IMR-90 (cell line): ENCODE data around the gene ADGRA1. TPM values are rescaled to one million over a fixed set of nuclear protein-coding genes. Genes with fewer than 3 reads are reported as not detected.

Experiments
- ATAC-seq: fragments of 200-7000 bp; cut with Tn5 transposase; 2 replicates; pipeline ENCODE4 v1.9.1; 2020; ENCODE audit warnings: low read depth, mild to moderate bottlenecking, moderate library complexity
- BruUV-seq: library from RNA; stranded (reverse); fragments of 400-500 nt; replicated peaks from 2 replicates; lab custom pipeline; 2021; lab: Mats Ljungman, UMichigan
- CTCF ChIA-PET: fragments of 300-600 bp; formaldehyde crosslinking; extraction: SDS; loops from one replicate; lab custom pipeline; 2021; ENCODE audit warnings: antibody characterized with exemption; lab: Yijun Ruan, JAX
- POLR2A ChIA-PET: fragments of 300-600 bp; sonication (Branson Sonifier 250); formaldehyde crosslinking; loops from one replicate; lab custom pipeline; 2022; ENCODE audit warnings: antibody characterized with exemption; ENCODE audit not compliant: unreplicated experiment; lab: Charles Lee
- DNase-seq: peaks from one replicate; pipeline ENCODE4 v3.0.0; 2013
- H2AFZ ChIP-seq: replicated peaks from 2 replicates; pipeline ENCODE3; 2013; ENCODE audit warnings: low read length, mild to moderate bottlenecking; ENCODE audit not compliant: poor library complexity
- H2AK5ac ChIP-seq: 2 replicates; pipeline ENCODE4 v1.6.1; 2013; ENCODE audit warnings: low read depth, low read length, inconsistent platforms
- H2AK9ac ChIP-seq: replicated peaks from 2 replicates; pipeline ENCODE3; 2013; ENCODE audit warnings: mild to moderate bottlenecking, low read depth, low read length, moderate library complexity; ENCODE audit not compliant: poor library complexity
- H2BK120ac ChIP-seq: 2 replicates; pipeline ENCODE4 v1.6.1; 2013; ENCODE audit warnings: low read depth, low read length, inconsistent platforms
- H2BK15ac ChIP-seq: 3 replicates; pipeline ENCODE4 v1.6.1; 2013; ENCODE audit warnings: low read depth, low read length, inconsistent platforms
- H2BK20ac ChIP-seq: 2 replicates; pipeline ENCODE4 v1.6.1; 2013; ENCODE audit warnings: low read depth, mild to moderate bottlenecking, inconsistent platforms, low read length, moderate library complexity
- H2BK5ac ChIP-seq: 2 replicates; pipeline ENCODE4 v1.6.1; 2013; ENCODE audit warnings: mild to moderate bottlenecking, low read depth, low read length, inconsistent platforms; ENCODE audit not compliant: poor library complexity, severe bottlenecking
- H3K14ac ChIP-seq: replicated peaks from 2 replicates; pipeline ENCODE4 v1.6.1; 2013; ENCODE audit warnings: low read depth, low read length, inconsistent platforms
- H3K18ac ChIP-seq: 2 replicates; pipeline ENCODE4 v1.6.1; 2013; ENCODE audit warnings: low read depth, low read length, control low read depth
- H3K23ac ChIP-seq: 2 replicates; pipeline ENCODE4 v1.6.1; 2013; ENCODE audit warnings: low read depth, low read length, inconsistent platforms
- H3K27ac ChIP-seq: 2 replicates; pipeline ENCODE4 v1.5.1; 2013; ENCODE audit warnings: mild to moderate bottlenecking, control low read depth, low read length; ENCODE audit not compliant: insufficient read depth
- H3K27me3 ChIP-seq: 2 replicates; pipeline ENCODE4 v1.6.1; 2013; ENCODE audit warnings: low read length; ENCODE audit not compliant: control insufficient read depth, insufficient read depth
- H3K36me3 ChIP-seq: 2 replicates; pipeline ENCODE4 v1.6.1; 2013; ENCODE audit warnings: low read length, mixed read lengths; ENCODE audit not compliant: control insufficient read depth, insufficient read depth
- H3K4ac ChIP-seq: 2 replicates; pipeline ENCODE4 v1.6.1; 2013; ENCODE audit warnings: low read depth, low read length, inconsistent platforms
- H3K4me1 ChIP-seq: 2 replicates; pipeline ENCODE4 v1.6.1; 2013; ENCODE audit warnings: low read length, mixed read lengths; ENCODE audit not compliant: control insufficient read depth, insufficient read depth
- H3K4me2 ChIP-seq: 2 replicates; pipeline ENCODE4 v1.6.1; 2013; ENCODE audit warnings: low read depth, mild to moderate bottlenecking, control low read depth, low read length, moderate library complexity
- H3K4me3 ChIP-seq: 2 replicates; pipeline ENCODE4 v1.5.1; 2013; ENCODE audit warnings: low read depth, mild to moderate bottlenecking, control low read depth, low read length, moderate library complexity; ENCODE audit not compliant: insufficient read depth
- H3K56ac ChIP-seq: 2 replicates; pipeline ENCODE4 v1.6.1; 2013; ENCODE audit warnings: low read length, inconsistent platforms; ENCODE audit not compliant: insufficient read depth; ENCODE audit errors: extremely low read depth
- H3K79me1 ChIP-seq, 2 experiments: 2 replicates each; pipeline ENCODE4 v1.6.1; 2013; ENCODE audit warnings: low read length in 2 of 2, inconsistent platforms in 1 of 2, low read depth in 1 of 2
- H3K9ac ChIP-seq: 2 replicates; pipeline ENCODE4 v1.6.1; 2013; ENCODE audit warnings: low read depth, low read length, control low read depth
- H3K9me1 ChIP-seq: 2 replicates; pipeline ENCODE4 v1.6.1; 2013; ENCODE audit warnings: low read length, inconsistent platforms; ENCODE audit not compliant: insufficient read depth
- H3K9me3 ChIP-seq: 2 replicates; pipeline ENCODE4 v1.6.1; 2013; ENCODE audit warnings: low read length; ENCODE audit not compliant: control insufficient read depth, insufficient read depth
- H4K20me1 ChIP-seq: 2 replicates; pipeline ENCODE4 v1.6.1; 2013; ENCODE audit warnings: low read length, inconsistent platforms; ENCODE audit not compliant: insufficient read depth
- H4K5ac ChIP-seq: 2 replicates; pipeline ENCODE4 v1.6.1; 2013; ENCODE audit warnings: mild to moderate bottlenecking, low read depth, low read length, control low read depth
- H4K8ac ChIP-seq, 2 experiments: 2 replicates each; pipeline ENCODE4 v1.6.1; 2013; ENCODE audit warnings: low read depth in 2 of 2, low read length in 2 of 2, control low read depth in 1 of 2, inconsistent platforms in 1 of 2
- H4K91ac ChIP-seq: 2 replicates; pipeline ENCODE4 v1.6.1; 2013; ENCODE audit warnings: low read depth, low read length, inconsistent platforms; ENCODE audit not compliant: insufficient read depth
- CEBPB ChIP-seq: IDR thresholded peaks from 2 replicates; pipeline ENCODE4 v1.6.1; 2012; ENCODE audit warnings: low read depth, low read length, improper control_type of control experiment
- WGBS, 2 experiments: methylation state at CpG; one replicate each; pipeline versions ENCODE4 v1.1.5 to v1.1.7; 2013; ENCODE audit warnings: missing lambda C conversion rate in 2 of 2; ENCODE audit not compliant: insufficient read length in 1 of 2; ENCODE audit errors: extremely low coverage in 2 of 2; 5-methylcytosine and 5-hydroxymethylcytosine counted together
- dilution Hi-C: fragments of 300-500 bp; cut with HindIII; formaldehyde crosslinking; loops from one replicate; pipeline ENCODE4 v1.14.3; 2018; ENCODE audit warnings: low sequenced_read_pairs; ENCODE audit not compliant: unreplicated experiment
- in situ Hi-C: fragments of 300-500 bp; cut with MboI; formaldehyde crosslinking; loops from 3 replicates; pipeline ENCODE4 v1.14.3; 2019; ENCODE audit warnings: low sequenced_read_pairs, inconsistent platforms, mixed read lengths
- intact Hi-C: fragments of 100-400 bp; cut with micrococcal nuclease; formaldehyde crosslinking; loops from 2 replicates; pipeline ENCODE4 v1.10.0; 2022
- polyA plus RNA-seq, 3 experiments: library from polyadenylated mRNA; depleted of rRNA; stranded (reverse); fragments of >200 nt; gene quantifications; 2 replicates each; pipeline ENCODE4 v1.2.3, GENCODE V29; 2012; ENCODE audit warnings: low replicate concordance in 1 of 3
- total RNA-seq: library from RNA; depleted of rRNA; stranded (reverse); fragments of >200 nt; gene quantifications from 2 replicates; pipeline ENCODE4 v1.2.3, GENCODE V29; 2012

The ADGRA1 gene
- total and polyA plus RNA-seq, 2 of the 4 experiments (the other 2 are of a cell fraction): not detected

DNA sequence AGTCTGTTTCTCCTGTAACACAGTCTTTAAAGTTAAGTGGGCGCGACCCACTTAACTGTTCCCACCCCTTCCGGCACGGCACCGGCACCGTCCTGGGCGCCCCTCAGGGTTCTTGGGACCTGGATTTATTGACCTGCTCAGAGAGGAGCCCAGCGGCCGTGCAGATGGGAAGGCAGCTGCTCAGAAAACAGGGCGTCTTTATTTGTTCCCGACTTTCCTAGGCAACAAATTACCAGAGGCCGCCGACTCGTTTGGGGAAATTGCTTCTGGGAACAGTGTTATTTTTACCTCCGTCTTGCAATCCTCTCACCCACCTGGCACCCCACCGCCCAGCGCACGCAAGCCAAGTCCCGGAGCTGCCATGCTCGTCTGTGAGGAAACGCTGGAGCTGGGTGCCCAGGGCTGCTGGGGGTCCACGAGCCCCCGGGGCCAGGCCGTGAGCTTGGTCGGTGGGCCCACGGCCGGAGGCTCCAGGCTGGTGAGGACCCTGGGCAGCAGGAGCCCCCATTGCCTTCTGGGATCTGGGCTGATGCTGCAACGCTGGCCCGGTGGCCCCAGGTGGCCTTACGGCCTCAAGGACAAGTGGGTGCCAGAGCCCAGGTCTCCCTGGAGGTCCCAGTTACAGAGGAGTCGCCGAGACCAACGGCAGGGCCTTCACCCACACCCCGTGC lies 14.9 kb upstream of the ADGRA1 start:
- no TSS peak for BruUV-seq
- Histone ChIP-seq H3K79me1 (no peaks in the 10 kb centered on the region), H3K23ac (no peak overlapping the region), H4K91ac (no peak overlapping the region), H3K4me2 (no peak overlapping the region), H3K36me3 (no peaks in the 10 kb centered on the region), H3K56ac (no peak overlapping the region), H3K9me1 (no peaks in the 10 kb centered on the region), H4K20me1 (no peaks in the 10 kb centered on the region), H2BK20ac (no peak overlapping the region), H4K5ac (no peak overlapping the region), H2AK5ac (no peak overlapping the region), H2BK5ac (no peak overlapping the region), H2BK120ac (no peak overlapping the region), H3K27ac (no peak overlapping the region), H3K14ac (no peak overlapping the region), H3K27me3 (no peaks in the 10 kb centered on the region; the same call in 1 of the 2 replicates), H3K4me1 (no peaks in the 10 kb centered on the region), H3K4ac (no peak overlapping the region), H3K4me3 (no peak overlapping the region), H3K9ac (no peak overlapping the region), H2AK9ac (no peak overlapping the region), H2AFZ (no peak overlapping the region), H4K8ac (no peak overlapping the region), H3K9me3 (no peaks in the 10 kb centered on the region; the same call in none of the 2 replicates), H2BK15ac (no peak overlapping the region), H3K18ac (no peak overlapping the region)
- ATAC-seq (no peak), DNase-seq (no peak)
- ChIA-PET CTCF (no interaction called here), POLR2A (no interaction called here)
- 80% methylated on average over 9 of the region's 34 CpGs; no CpG with 5 or more reads in 1 of the 2 experiments for WGBS, 2 experiments
- TF ChIP-seq CEBPB: no peak
- dilution Hi-C loops: no loop called here
- intact Hi-C loops: no loop called here
- in situ Hi-C loops: no loop called here
